ENCODE results near the gene CXCL14. TPM values are rescaled to one million over a fixed set of nuclear protein-coding genes. Genes with fewer than 3 reads are reported as not detected.

Gene CXCL14
- total RNA-seq, 1 donor, result not detected

DNA sequence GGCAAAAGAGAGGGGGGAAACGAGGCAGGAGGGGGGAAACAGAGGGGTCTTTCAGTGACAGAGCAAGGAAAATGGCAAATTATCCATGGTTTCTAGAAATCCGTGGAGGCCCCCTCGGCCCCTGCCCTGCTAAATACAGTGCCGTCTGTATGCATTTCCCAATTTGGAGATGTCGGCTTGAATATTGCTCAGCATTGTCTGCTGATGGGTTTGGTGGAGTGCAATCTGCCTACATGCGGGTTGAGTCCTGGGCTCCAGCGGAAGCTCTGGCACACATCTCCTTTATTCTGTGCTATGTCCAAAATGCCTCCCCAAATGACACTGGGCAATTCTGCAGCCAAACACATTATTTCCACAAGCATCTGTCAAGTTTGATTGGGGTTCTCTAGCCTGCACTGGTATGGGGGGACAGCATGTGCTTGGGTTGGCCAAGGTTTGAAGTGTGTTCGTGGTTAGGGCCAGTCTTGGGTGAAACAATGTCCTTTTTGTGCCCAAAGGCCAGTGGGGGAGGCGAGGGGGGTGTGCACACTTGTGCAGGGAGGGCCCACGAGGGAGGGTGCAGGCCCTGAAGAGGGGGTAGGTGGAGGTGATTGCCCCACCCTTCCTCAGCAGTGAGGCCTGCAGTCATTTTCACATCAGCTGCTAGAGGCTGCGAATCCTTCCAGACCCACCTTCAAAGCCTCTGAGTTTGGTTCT is 36.8 kb downstream of the CXCL14 start:
- TF ChIP-seq, protein P1, sequence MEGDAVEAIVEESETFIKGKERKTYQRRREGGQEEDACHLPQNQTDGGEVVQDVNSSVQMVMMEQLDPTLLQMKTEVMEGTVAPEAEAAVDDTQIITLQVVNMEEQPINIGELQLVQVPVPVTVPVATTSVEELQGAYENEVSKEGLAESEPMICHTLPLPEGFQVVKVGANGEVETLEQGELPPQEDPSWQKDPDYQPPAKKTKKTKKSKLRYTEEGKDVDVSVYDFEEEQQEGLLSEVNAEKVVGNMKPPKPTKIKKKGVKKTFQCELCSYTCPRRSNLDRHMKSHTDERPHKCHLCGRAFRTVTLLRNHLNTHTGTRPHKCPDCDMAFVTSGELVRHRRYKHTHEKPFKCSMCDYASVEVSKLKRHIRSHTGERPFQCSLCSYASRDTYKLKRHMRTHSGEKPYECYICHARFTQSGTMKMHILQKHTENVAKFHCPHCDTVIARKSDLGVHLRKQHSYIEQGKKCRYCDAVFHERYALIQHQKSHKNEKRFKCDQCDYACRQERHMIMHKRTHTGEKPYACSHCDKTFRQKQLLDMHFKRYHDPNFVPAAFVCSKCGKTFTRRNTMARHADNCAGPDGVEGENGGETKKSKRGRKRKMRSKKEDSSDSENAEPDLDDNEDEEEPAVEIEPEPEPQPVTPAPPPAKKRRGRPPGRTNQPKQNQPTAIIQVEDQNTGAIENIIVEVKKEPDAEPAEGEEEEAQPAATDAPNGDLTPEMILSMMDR (IDR thresholded peaks at IDR 0.05; ENCODE audit: extremely low read depth, low read depth, low read length), result no peak
- Histone ChIP-seq H3K9me3 (ENCODE audit: low read depth, low read length) (no peaks in the 10 kb centered on the region), H3K36me3 (ENCODE audit: insufficient read depth, low read length) (no peaks in the 10 kb centered on the region), H3K27ac (ENCODE audit: low read depth, low read length) (no peak overlapping the region), H4K20me1 (ENCODE audit: insufficient read depth, low read length) (no peaks in the 10 kb centered on the region), H3K4me1 (ENCODE audit: insufficient read depth, low read length) (peaks cover 6% of the 10 kb centered on the region), H3K4me3 (ENCODE audit: insufficient read depth, low read length) (no peak overlapping the region), H2AFZ (ENCODE audit: low read length) (no peak overlapping the region), H3K4me2 (ENCODE audit: insufficient read depth, low read length) (no peak overlapping the region), H3K79me2 (ENCODE audit: insufficient read depth, low read length) (no peaks in the 10 kb centered on the region), H3K27me3 (ENCODE audit: insufficient read depth, low read length) (peaks cover 99% of the 10 kb centered on the region)
- no peak for DNase-seq (ENCODE audit: insufficient read length, low spot score, missing footprints)

DNA sequence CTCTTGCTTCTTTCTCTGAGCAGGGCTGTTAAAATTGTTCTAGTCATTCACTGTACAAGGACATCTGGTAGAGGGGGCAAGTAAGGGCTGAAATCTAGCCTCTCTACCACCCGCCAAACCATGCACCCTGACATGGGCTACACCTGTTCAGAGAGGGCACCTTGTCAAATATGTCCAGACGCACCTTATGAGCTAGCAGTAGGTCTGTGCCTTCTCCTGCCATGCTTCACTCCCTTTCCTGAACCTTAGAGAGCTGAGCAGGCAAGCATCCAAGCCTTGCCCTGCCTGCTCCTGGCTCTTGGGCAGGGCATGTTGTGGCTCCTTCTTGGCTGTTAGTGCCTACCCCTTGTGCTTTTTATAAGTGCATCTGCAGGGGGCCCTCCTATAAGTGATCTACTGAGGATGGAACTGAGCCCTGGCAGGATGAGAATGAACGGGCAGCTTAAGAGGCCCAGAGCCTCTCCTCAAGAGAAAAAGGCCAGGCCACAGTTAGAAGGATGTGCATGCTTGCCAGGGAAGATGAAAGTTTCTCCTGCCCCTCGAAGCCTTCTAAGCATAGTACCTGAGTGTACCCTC is 39.3 kb downstream of the CXCL14 start:
- Histone ChIP-seq H3K4me1 (ENCODE audit: insufficient read depth, low read length) (peaks cover 6% of the 10 kb centered on the region), H3K79me2 (ENCODE audit: insufficient read depth, low read length) (no peaks in the 10 kb centered on the region), H3K4me2 (ENCODE audit: insufficient read depth, low read length) (no peak overlapping the region), H3K9me3 (ENCODE audit: low read depth, low read length) (no peaks in the 10 kb centered on the region), H2AFZ (ENCODE audit: low read length) (no peak overlapping the region), H4K20me1 (ENCODE audit: insufficient read depth, low read length) (no peaks in the 10 kb centered on the region), H3K27ac (ENCODE audit: low read depth, low read length) (no peak overlapping the region), H3K4me3 (ENCODE audit: insufficient read depth, low read length) (no peak overlapping the region), H3K27me3 (ENCODE audit: insufficient read depth, low read length) (peaks cover 99% of the 10 kb centered on the region), H3K36me3 (ENCODE audit: insufficient read depth, low read length) (no peaks in the 10 kb centered on the region)
- TF ChIP-seq, protein P1 (IDR thresholded peaks at IDR 0.05; ENCODE audit: extremely low read depth, low read depth, low read length), result no peak
- no peak for DNase-seq (ENCODE audit: insufficient read length, low spot score, missing footprints)

DNA sequence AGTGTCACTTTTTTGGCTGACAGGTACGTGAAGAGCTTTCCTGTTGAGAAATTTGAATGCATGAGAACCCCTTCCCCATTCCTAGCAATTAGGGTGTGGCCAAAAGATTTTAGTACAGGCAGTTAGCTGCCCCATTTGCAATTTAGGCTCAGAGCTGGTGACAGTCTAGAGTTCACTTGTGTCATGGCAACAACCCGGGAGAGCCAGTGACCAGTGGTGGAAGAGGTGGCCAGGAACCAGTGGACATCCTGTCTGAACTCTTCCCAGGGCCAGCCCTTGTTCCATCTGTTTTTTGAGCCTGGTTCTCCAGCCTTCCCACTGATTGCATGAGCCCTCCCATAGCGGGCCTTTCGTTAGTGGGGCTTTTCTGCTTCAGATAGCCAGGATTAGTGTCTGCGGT is 40.5 kb downstream of the CXCL14 start:
- H3K9me3 ChIP-seq (ENCODE audit: low read depth, low read length), result no peaks in the 10 kb centered on the region
- no peak overlapping the region for H2AFZ ChIP-seq (ENCODE audit: low read length)
- no peak overlapping the region for H3K4me2 ChIP-seq (ENCODE audit: insufficient read depth, low read length)
- no peaks in the 10 kb centered on the region for H3K4me1 ChIP-seq (ENCODE audit: insufficient read depth, low read length)
- TF ChIP-seq, protein P1 (IDR thresholded peaks at IDR 0.05; ENCODE audit: extremely low read depth, low read depth, low read length), result no peak
- no peak for DNase-seq (ENCODE audit: insufficient read length, low spot score, missing footprints)
- H3K27ac ChIP-seq (ENCODE audit: low read depth, low read length), result no peak overlapping the region
- H3K4me3 ChIP-seq (ENCODE audit: insufficient read depth, low read length), result no peak overlapping the region
- H3K79me2 ChIP-seq (ENCODE audit: insufficient read depth, low read length), result no peaks in the 10 kb centered on the region
- H3K27me3 ChIP-seq (ENCODE audit: insufficient read depth, low read length), result peaks cover 98% of the 10 kb centered on the region
- H4K20me1 ChIP-seq (ENCODE audit: insufficient read depth, low read length), result no peaks in the 10 kb centered on the region
- no peaks in the 10 kb centered on the region for H3K36me3 ChIP-seq (ENCODE audit: insufficient read depth, low read length)

DNA sequence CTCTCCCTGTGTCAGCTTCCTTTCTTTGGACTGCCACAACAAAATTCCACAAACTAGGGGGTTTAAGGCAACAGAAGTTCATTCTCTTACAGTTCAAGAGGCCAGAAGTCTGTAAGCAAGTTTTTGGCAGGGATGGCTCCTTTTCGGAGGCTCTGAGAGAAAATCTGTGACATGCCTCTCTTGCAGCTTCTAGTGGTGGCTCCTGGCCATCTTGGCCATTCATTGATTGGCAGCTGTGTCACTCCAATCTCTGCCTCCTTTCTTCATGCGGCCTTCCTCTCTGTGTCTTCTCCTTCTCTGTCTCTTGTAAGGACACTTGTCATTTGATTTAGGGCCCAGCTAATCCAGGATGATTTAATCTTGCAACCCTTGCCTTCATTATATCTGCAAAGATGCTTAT is 41.0 kb downstream of the CXCL14 start:
- no peak overlapping the region for H3K4me2 ChIP-seq (ENCODE audit: insufficient read depth, low read length)
- DNase-seq (ENCODE audit: insufficient read length, low spot score, missing footprints), result no peak
- no peak overlapping the region for H3K27ac ChIP-seq (ENCODE audit: low read depth, low read length)
- no peak overlapping the region for H3K4me3 ChIP-seq (ENCODE audit: insufficient read depth, low read length)
- H3K9me3 ChIP-seq (ENCODE audit: low read depth, low read length), result no peaks in the 10 kb centered on the region
- no peaks in the 10 kb centered on the region for H3K36me3 ChIP-seq (ENCODE audit: insufficient read depth, low read length)
- H2AFZ ChIP-seq (ENCODE audit: low read length), result no peak overlapping the region
- no peaks in the 10 kb centered on the region for H4K20me1 ChIP-seq (ENCODE audit: insufficient read depth, low read length)
- TF ChIP-seq, protein P1 (IDR thresholded peaks at IDR 0.05; ENCODE audit: extremely low read depth, low read depth, low read length), result no peak
- H3K4me1 ChIP-seq (ENCODE audit: insufficient read depth, low read length), result no peaks in the 10 kb centered on the region
- peaks cover 98% of the 10 kb centered on the region for H3K27me3 ChIP-seq (ENCODE audit: insufficient read depth, low read length)
- no peaks in the 10 kb centered on the region for H3K79me2 ChIP-seq (ENCODE audit: insufficient read depth, low read length)

Data from osteoblast (primary cell).